ENCODE measurements around the gene NR6A1.

- TF ChIP-seq CTCF (conservative IDR thresholded peaks at IDR 0.05; ENCODE audit: low read length) (no peak), EZH2phosphoT487 (IDR thresholded peaks at IDR 0.05; ENCODE audit: borderline replicate concordance, low read depth, low read length) (no peak)
These were observed 32.8 kb upstream of the NR6A1 start for GRCh38 chr9:124803911-124804310.
